Progenitor cell of endocrine pancreas (in vitro differentiated cells): ENCODE measurements around the gene DUSP7. TPM values are rescaled to one million over a fixed set of nuclear protein-coding genes. Genes with fewer than 3 reads are reported as not detected.

Experiments used
- DNase-seq: peaks from one replicate; pipeline ENCODE4 v3.0.0; 2021; ENCODE audit warnings: low spot score; ENCODE audit not compliant: unreplicated experiment
- H3K27ac Mint-ChIP-seq: 2 replicates; pipeline ENCODE4 v1.8.0; 2021; ENCODE audit warnings: mild to moderate bottlenecking, moderate library complexity, mixed read lengths
- H3K27me3 Mint-ChIP-seq: 2 replicates; pipeline ENCODE4 v1.8.0; 2021; ENCODE audit warnings: mixed read lengths
- H3K36me3 Mint-ChIP-seq: 2 replicates; pipeline ENCODE4 v1.8.0; 2022; ENCODE audit warnings: mixed read lengths; ENCODE audit not compliant: insufficient read depth
- H3K4me1 Mint-ChIP-seq: 2 replicates; pipeline ENCODE4 v1.8.0; 2021; ENCODE audit warnings: low read depth, mixed read lengths
- H3K4me3 Mint-ChIP-seq: 2 replicates; pipeline ENCODE4 v1.8.0; 2021; ENCODE audit warnings: low read depth, mild to moderate bottlenecking, moderate library complexity, mixed read lengths
- H3K9me3 Mint-ChIP-seq: 2 replicates; pipeline ENCODE4 v1.8.0; 2021; ENCODE audit warnings: low read depth, mixed read lengths
- CTCF ChIP-seq: fragments of 200-600 bp; sonication (generic); IDR thresholded peaks from one replicate; pipeline ENCODE4 v1.5.0; 2021; ENCODE audit warnings: antibody characterized with exemption, mild to moderate bottlenecking; ENCODE audit not compliant: unreplicated experiment
- total RNA-seq: library from RNA; stranded (reverse); gene quantifications from 2 replicates; pipeline ENCODE4 v1.2.1, GENCODE V29; 2021

DUSP7 gene
- total RNA-seq, 1 donor from 2014 or later, result 10.3 TPM

- Mint-ChIP-seq H3K27me3 (peaks cover 8% of the 10 kb centered on the region), H3K4me1 (no peaks in the 10 kb centered on the region), H3K9me3 (no peaks in the 10 kb centered on the region), H3K4me3 (no peak overlapping the region), H3K36me3 (no peaks in the 10 kb centered on the region), H3K27ac (no peak overlapping the region)
- no peak for DNase-seq
- TF ChIP-seq CTCF, result no peak
Observed at GRCh38 chr3:52068730-52069129, 12.4 kb upstream of the DUSP7 start.

- TF ChIP-seq CTCF, result no peak
- H3K4me1 Mint-ChIP-seq, result no peaks in the 10 kb centered on the region
- no peaks in the 10 kb centered on the region for H3K36me3 Mint-ChIP-seq
- no peak overlapping the region for H3K27ac Mint-ChIP-seq
- no peaks in the 10 kb centered on the region for H3K9me3 Mint-ChIP-seq
- H3K4me3 Mint-ChIP-seq, result no peak overlapping the region
- DNase-seq, result no peak
- peaks cover 14% of the 10 kb centered on the region for H3K27me3 Mint-ChIP-seq
Observed at GRCh38 chr3:52068055-52068571, 11.7 kb upstream of the DUSP7 start.

GRCh38 chr3:52067526-52067925, 11.2 kb upstream of the DUSP7 start:
- Mint-ChIP-seq H3K27ac (no peak overlapping the region), H3K4me3 (no peak overlapping the region), H3K9me3 (no peaks in the 10 kb centered on the region), H3K36me3 (no peaks in the 10 kb centered on the region), H3K4me1 (no peaks in the 10 kb centered on the region), H3K27me3 (peaks cover 17% of the 10 kb centered on the region)
- no peak for TF ChIP-seq CTCF
- DNase-seq, result no peak

- Mint-ChIP-seq H3K36me3 (no peaks in the 10 kb centered on the region), H3K27me3 (peaks cover 17% of the 10 kb centered on the region), H3K4me1 (no peaks in the 10 kb centered on the region), H3K9me3 (no peaks in the 10 kb centered on the region), H3K4me3 (no peak overlapping the region), H3K27ac (no peak overlapping the region)
- no peak for TF ChIP-seq CTCF
- no peak for DNase-seq
Observed at GRCh38 chr3:52067046-52067445, 10.7 kb upstream of the DUSP7 start.

GRCh38 chr3:52065264-52065756, 8.9 kb upstream of the DUSP7 start:
- no peak overlapping the region for H3K27ac Mint-ChIP-seq

More at GRCh38 chr3:52065264-52065756, 8.9 kb upstream of the DUSP7 start:
- Mint-ChIP-seq H3K9me3 (no peaks in the 10 kb centered on the region), H3K4me1 (no peaks in the 10 kb centered on the region), H3K36me3 (no peaks in the 10 kb centered on the region), H3K4me3 (no peak overlapping the region), H3K27me3 (peaks cover 25% of the 10 kb centered on the region)
- no peak for DNase-seq
- no peak for TF ChIP-seq CTCF
